CD14-positive monocyte (primary cell): ENCODE data around the gene KCNC1. TPM values are rescaled to one million over a fixed set of nuclear protein-coding genes. Genes with fewer than 3 reads are reported as not detected.

Source experiments
- DNase-seq, 3 donors: peaks; one replicate each; pipeline ENCODE4 v3.0.0-alpha.2; 2011 to 2022
- H2AFZ ChIP-seq: 2 replicates; pipeline ENCODE4 v1.6.0; 2012; ENCODE audit warnings: mild to moderate bottlenecking, low read depth, low read length, inconsistent platforms; ENCODE audit not compliant: insufficient read depth, poor library complexity, severe bottlenecking
- H3K27ac ChIP-seq, 2 donors: 1 replicate in 1 of 2; 2 replicates in 1 of 2; pipeline ENCODE4 v1.5.1; 2012 to 2013; ENCODE audit warnings: low read length in 2 of 2, control low read depth in 1 of 2, inconsistent platforms in 1 of 2, low read depth in 1 of 2, mild to moderate bottlenecking in 1 of 2
- H3K27me3 ChIP-seq, 2 donors: one replicate each; pipeline versions ENCODE4 v1.6.0 to v1.6.1; 2011 to 2013; ENCODE audit warnings: low read length in 2 of 2; ENCODE audit not compliant: control insufficient read depth in 2 of 2, insufficient read depth in 2 of 2
- H3K36me3 ChIP-seq, 2 donors: replicated peaks in 1 of 2; 1 replicate in 1 of 2; 2 replicates in 1 of 2; pipeline versions ENCODE4 v1.5.1 to v1.6.1; 2012 to 2013; ENCODE audit warnings: low read length in 2 of 2, control low read depth in 1 of 2, inconsistent platforms in 1 of 2, mild to moderate bottlenecking in 1 of 2; ENCODE audit not compliant: insufficient read depth in 2 of 2, control insufficient read depth in 1 of 2
- H3K4me1 ChIP-seq, 2 donors: 1 replicate in 1 of 2; 2 replicates in 1 of 2; pipeline versions ENCODE4 v1.5.1 to v1.6.1; 2012 to 2013; ENCODE audit warnings: low read length in 2 of 2, control low read depth in 1 of 2, inconsistent platforms in 1 of 2, mild to moderate bottlenecking in 1 of 2, moderate library complexity in 1 of 2; ENCODE audit not compliant: insufficient read depth in 2 of 2, control insufficient read depth in 1 of 2
- H3K4me2 ChIP-seq: replicated peaks from 2 replicates; pipeline ENCODE3; 2012; ENCODE audit warnings: low read length, moderate library complexity, mild to moderate bottlenecking; ENCODE audit not compliant: poor library complexity, severe bottlenecking; ENCODE audit errors: extremely low read depth
- H3K4me3 ChIP-seq, 3 experiments: fragments of 200-600 bp in 1 of 3; sonication (generic) in 1 of 3; replicated peaks in 1 of 3; 1 replicate in 2 of 3; 2 replicates in 1 of 3; pipeline ENCODE4 v1.5.1; 2011 to 2013; ENCODE audit warnings: low read length in 3 of 3, mild to moderate bottlenecking in 3 of 3, control low read depth in 2 of 3, low read depth in 2 of 3, inconsistent platforms in 1 of 3, moderate library complexity in 1 of 3
- H3K79me2 ChIP-seq: 2 replicates; pipeline ENCODE4 v1.6.0; 2012; ENCODE audit warnings: mild to moderate bottlenecking, control low read depth, inconsistent platforms, low read length, moderate library complexity; ENCODE audit not compliant: insufficient read depth
- H3K9ac ChIP-seq: 2 replicates; pipeline ENCODE4 v1.6.0; 2017; ENCODE audit warnings: low read length, mild to moderate bottlenecking; ENCODE audit not compliant: insufficient read depth, poor library complexity, severe bottlenecking
- H3K9me3 ChIP-seq, 2 donors: replicated peaks in 1 of 2; 1 replicate in 1 of 2; 2 replicates in 1 of 2; pipeline versions ENCODE4 v1.5.1 to v1.6.1; 2012 to 2013; ENCODE audit warnings: low read length in 2 of 2, control low read depth in 1 of 2; ENCODE audit not compliant: control insufficient read depth in 1 of 2, insufficient read depth in 1 of 2
- H4K20me1 ChIP-seq: 2 replicates; pipeline ENCODE4 v1.6.0; 2012; ENCODE audit warnings: mild to moderate bottlenecking, low read length, control low read depth, moderate library complexity; ENCODE audit not compliant: insufficient read depth
- H3K27ac Mint-ChIP-seq, 7 donors: one replicate each; pipeline ENCODE4 v1.8.0; 2020; ENCODE audit warnings: mild to moderate bottlenecking in 7 of 7, mixed read lengths in 7 of 7, moderate library complexity in 6 of 7, inconsistent platforms in 2 of 7
- H3K27me3 Mint-ChIP-seq, 3 donors: one replicate each; pipeline ENCODE4 v1.8.0; 2021 to 2022; ENCODE audit warnings: low read depth in 3 of 3, mild to moderate bottlenecking in 3 of 3, mixed read lengths in 3 of 3, moderate library complexity in 3 of 3, inconsistent platforms in 1 of 3
- H3K36me3 Mint-ChIP-seq, 2 donors: one replicate each; pipeline ENCODE4 v1.8.0; 2020; ENCODE audit warnings: mixed read lengths in 2 of 2, inconsistent platforms in 1 of 2, mild to moderate bottlenecking in 1 of 2
- H3K4me1 Mint-ChIP-seq: one replicate; pipeline ENCODE4 v1.8.0; 2020; ENCODE audit warnings: mild to moderate bottlenecking, mixed read lengths
- H3K4me3 Mint-ChIP-seq, 2 donors: one replicate each; pipeline ENCODE4 v1.8.0; 2020; ENCODE audit warnings: mild to moderate bottlenecking in 2 of 2, mixed read lengths in 2 of 2, moderate library complexity in 1 of 2
- H3K9me3 Mint-ChIP-seq, 7 donors: one replicate each; pipeline ENCODE4 v1.8.0; 2020 to 2022; ENCODE audit warnings: mixed read lengths in 7 of 7, mild to moderate bottlenecking in 6 of 7, moderate library complexity in 6 of 7, inconsistent platforms in 2 of 7
- WGBS: methylation state at CpG from one replicate; pipeline ENCODE4 v1.1.5; 2013; ENCODE audit warnings: missing lambda C conversion rate; ENCODE audit not compliant: insufficient coverage; 5-methylcytosine and 5-hydroxymethylcytosine counted together
- intact Hi-C, 2 donors: fragments of 100-400 bp; cut with micrococcal nuclease; formaldehyde crosslinking; loops; one replicate each; pipeline versions ENCODE4 v1.15.0 to v1.15.1; 2023
- polyA plus RNA-seq, 3 donors: library from polyadenylated mRNA; depleted of rRNA in 1 of 3; unstranded in 2 of 3; stranded (reverse) in 1 of 3; fragments of 300-500 nt in 2 of 3; fragments of >200 nt in 1 of 3; fragmentation: Illumina TruSeq in 2 of 3; gene quantifications; 1 replicate in 2 of 3; 2 replicates in 1 of 3; pipeline ENCODE4 v1.2.3, GENCODE V29; 2012 to 2021
- TF ChIP-seq, protein P1 (sequence below): fragments of 200-600 bp; IDR thresholded peaks from one replicate; pipeline ENCODE4 v1.8.0; 2022; ENCODE audit warnings: antibody characterized with exemption, mild to moderate bottlenecking

KCNC1 gene
- polyA plus RNA-seq, 3 donors = not detected

DNA sequence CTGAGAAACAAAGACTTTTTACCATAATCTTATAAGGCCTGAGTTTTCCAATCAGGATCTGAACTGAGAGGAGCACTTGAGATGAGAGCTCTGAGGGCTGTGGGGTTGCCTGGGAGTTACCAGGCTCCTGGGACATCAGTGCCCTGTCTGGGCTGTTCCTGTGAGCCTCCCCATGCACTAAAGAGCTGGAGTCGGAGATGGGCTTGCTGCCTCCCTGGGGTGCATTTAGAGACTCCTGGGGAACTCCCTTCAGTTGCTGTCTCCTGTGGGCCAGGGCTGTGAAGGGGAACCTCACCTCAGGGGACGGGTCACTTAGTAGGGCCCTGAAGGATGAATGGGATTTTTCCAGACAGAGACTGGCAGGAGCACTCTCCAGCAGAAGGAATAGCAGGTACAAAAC lies 33.3 kb downstream of the KCNC1 start:
- Mint-ChIP-seq H3K9me3 (peaks cover 0 to 2% (median 0%) of the 10 kb centered on the region in 7 donors), H3K36me3 (no peaks in the 10 kb centered on the region), H3K4me1 (no peaks in the 10 kb centered on the region), H3K4me3 (no peak overlapping the region), H3K27ac (no peak overlapping the region), H3K27me3 (peaks cover 0 to 3% (median 1%) of the 10 kb centered on the region in 3 donors)
- intact Hi-C loops = no loop called here
- H2AFZ ChIP-seq = no peak overlapping the region
- H3K27me3 ChIP-seq = no peaks in the 10 kb centered on the region
- H3K79me2 ChIP-seq = no peaks in the 10 kb centered on the region
- H3K9me3 ChIP-seq = no peaks in the 10 kb centered on the region
- H3K27ac ChIP-seq = no peak overlapping the region
- no peak for DNase-seq
- H3K4me2 ChIP-seq = no peak overlapping the region
- TF ChIP-seq, protein P1, sequence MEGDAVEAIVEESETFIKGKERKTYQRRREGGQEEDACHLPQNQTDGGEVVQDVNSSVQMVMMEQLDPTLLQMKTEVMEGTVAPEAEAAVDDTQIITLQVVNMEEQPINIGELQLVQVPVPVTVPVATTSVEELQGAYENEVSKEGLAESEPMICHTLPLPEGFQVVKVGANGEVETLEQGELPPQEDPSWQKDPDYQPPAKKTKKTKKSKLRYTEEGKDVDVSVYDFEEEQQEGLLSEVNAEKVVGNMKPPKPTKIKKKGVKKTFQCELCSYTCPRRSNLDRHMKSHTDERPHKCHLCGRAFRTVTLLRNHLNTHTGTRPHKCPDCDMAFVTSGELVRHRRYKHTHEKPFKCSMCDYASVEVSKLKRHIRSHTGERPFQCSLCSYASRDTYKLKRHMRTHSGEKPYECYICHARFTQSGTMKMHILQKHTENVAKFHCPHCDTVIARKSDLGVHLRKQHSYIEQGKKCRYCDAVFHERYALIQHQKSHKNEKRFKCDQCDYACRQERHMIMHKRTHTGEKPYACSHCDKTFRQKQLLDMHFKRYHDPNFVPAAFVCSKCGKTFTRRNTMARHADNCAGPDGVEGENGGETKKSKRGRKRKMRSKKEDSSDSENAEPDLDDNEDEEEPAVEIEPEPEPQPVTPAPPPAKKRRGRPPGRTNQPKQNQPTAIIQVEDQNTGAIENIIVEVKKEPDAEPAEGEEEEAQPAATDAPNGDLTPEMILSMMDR = no peak
- no peaks in the 10 kb centered on the region for H4K20me1 ChIP-seq
- 90% methylated on average over 2 of the region's 2 CpGs for whole genome bisulfite sequencing
- H3K9ac ChIP-seq = no peak overlapping the region
- H3K4me1 ChIP-seq = no peaks in the 10 kb centered on the region
- H3K4me3 ChIP-seq = no peak overlapping the region
- no peaks in the 10 kb centered on the region for H3K36me3 ChIP-seq

DNA sequence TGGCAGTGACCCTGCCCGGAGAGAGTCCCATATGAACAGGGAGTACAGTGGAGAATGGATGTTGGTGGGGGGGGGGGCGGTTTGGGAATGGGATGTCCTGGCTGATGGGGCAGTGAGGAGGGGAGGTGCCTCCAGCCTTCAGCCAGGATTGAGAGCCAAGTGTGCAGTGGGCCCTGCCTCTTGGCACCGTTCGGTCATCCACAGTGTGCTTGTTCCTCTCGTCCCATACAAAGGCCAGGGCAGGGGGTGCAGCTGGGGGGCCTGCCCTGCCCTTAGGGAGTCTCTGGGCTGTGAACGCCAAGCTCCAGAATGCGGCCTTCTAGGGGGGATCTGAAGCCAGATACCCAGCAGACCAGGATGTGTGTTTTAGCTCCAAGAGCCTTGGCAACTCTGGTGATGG lies 34.0 kb downstream of the KCNC1 start:
- H3K27me3 ChIP-seq = no peaks in the 10 kb centered on the region
- no peaks in the 10 kb centered on the region for H3K9me3 ChIP-seq
- no peak overlapping the region for H3K4me3 ChIP-seq
- intact Hi-C loops = no loop called here
- Mint-ChIP-seq H3K27me3 (peaks cover 0 to 3% (median 1%) of the 10 kb centered on the region in 3 donors), H3K4me1 (no peaks in the 10 kb centered on the region), H3K36me3 (no peaks in the 10 kb centered on the region), H3K9me3 (peaks cover 0 to 2% (median 0%) of the 10 kb centered on the region in 7 donors), H3K27ac (no peak overlapping the region), H3K4me3 (no peak overlapping the region)
- 95% methylated on average over 4 of the region's 7 CpGs for WGBS
- no peak for DNase-seq
- H3K36me3 ChIP-seq = no peaks in the 10 kb centered on the region
- H3K4me1 ChIP-seq = no peaks in the 10 kb centered on the region
- TF ChIP-seq, protein P1 = no peak
- no peak overlapping the region for H3K9ac ChIP-seq
- H3K79me2 ChIP-seq = no peaks in the 10 kb centered on the region
- H2AFZ ChIP-seq = no peak overlapping the region
- no peak overlapping the region for H3K27ac ChIP-seq
- H3K4me2 ChIP-seq = no peak overlapping the region
- no peaks in the 10 kb centered on the region for H4K20me1 ChIP-seq
